H1 (cell line): ENCODE data around the gene HRCT1. TPM values are rescaled to one million over a fixed set of nuclear protein-coding genes. Genes with fewer than 3 reads are reported as not detected.

Experiments used
- CTCF ChIA-PET: fragments of 300-600 bp; sonication (Branson Sonifier 250); formaldehyde crosslinking; loops from one replicate; lab custom pipeline; 2021; ENCODE audit not compliant: partially characterized antibody; lab: Charles Lee
- POLR2A ChIA-PET: fragments of 300-600 bp; sonication (Branson Sonifier 250); formaldehyde crosslinking; loops from one replicate; lab custom pipeline; 2021; ENCODE audit warnings: inconsistent platforms; ENCODE audit not compliant: partially characterized antibody; lab: Charles Lee
- DNase-seq, 2 experiments: peaks; one replicate each; pipeline versions ENCODE4 v3.0.0 to v3.0.0-alpha.2; 2010 to 2022; ENCODE audit warnings: low spot score in 2 of 2, low read depth in 1 of 2, mixed read lengths in 1 of 2
- FAIRE-seq: peaks from 2 replicates; lab custom pipeline; 2011; peaks lifted over from hg19 to GRCh38; lab: Jason Lieb, UNC
- H2AFZ ChIP-seq: 2 replicates; pipeline ENCODE4 v1.8.1; 2012; ENCODE audit warnings: low read length, inconsistent platforms
- H2AK5ac ChIP-seq: 2 replicates; pipeline ENCODE4 v1.6.1; 2013; ENCODE audit warnings: low read depth, low read length
- H2BK120ac ChIP-seq: replicated peaks from 2 replicates; pipeline ENCODE3; 2013; ENCODE audit warnings: low read depth, low read length, inconsistent platforms
- H2BK12ac ChIP-seq: 2 replicates; pipeline ENCODE4 v1.6.1; 2013; ENCODE audit warnings: low read depth, low read length
- H2BK15ac ChIP-seq: 2 replicates; pipeline ENCODE4 v1.6.1; 2013; ENCODE audit warnings: low read length
- H2BK20ac ChIP-seq: 2 replicates; pipeline ENCODE4 v1.6.1; 2013; ENCODE audit warnings: low read length
- H2BK5ac ChIP-seq: 2 replicates; pipeline ENCODE4 v1.6.1; 2013; ENCODE audit warnings: low read depth, low read length
- H3K14ac ChIP-seq: 2 replicates; pipeline ENCODE4 v1.6.1; 2013; ENCODE audit warnings: inconsistent platforms; ENCODE audit not compliant: insufficient read length
- H3K18ac ChIP-seq: 2 replicates; pipeline ENCODE4 v1.6.1; 2013; ENCODE audit warnings: low read length; ENCODE audit errors: extremely low read depth
- H3K23ac ChIP-seq: 2 replicates; pipeline ENCODE4 v1.6.1; 2013; ENCODE audit warnings: inconsistent platforms; ENCODE audit not compliant: insufficient read length
- H3K23me2 ChIP-seq: 2 replicates; pipeline ENCODE4 v1.6.1; 2013; ENCODE audit warnings: low read depth, low read length
- H3K27ac ChIP-seq: 2 replicates; pipeline ENCODE4 v1.6.1; 2011; ENCODE audit warnings: low read depth, low read length, inconsistent platforms
- H3K27me3 ChIP-seq, 4 experiments: replicated peaks in 1 of 4; 1 replicate in 1 of 4; 2 replicates in 3 of 4; pipeline versions ENCODE4 v1.6.1 to v1.8.1; 2011 to 2013; ENCODE audit warnings: low read length in 3 of 4, mild to moderate bottlenecking in 3 of 4, inconsistent platforms in 2 of 4, mixed read lengths in 2 of 4, moderate library complexity in 1 of 4; ENCODE audit not compliant: control insufficient read depth in 3 of 4, insufficient read depth in 3 of 4; ENCODE audit errors: extremely low read depth in 1 of 4
- H3K36me3 ChIP-seq, 4 experiments: 2 replicates each; pipeline versions ENCODE4 v1.6.1 to v1.8.1; 2011 to 2013; ENCODE audit warnings: mild to moderate bottlenecking in 4 of 4, low read length in 3 of 4, moderate library complexity in 2 of 4, control low read depth in 1 of 4, inconsistent platforms in 1 of 4; ENCODE audit not compliant: insufficient read depth in 4 of 4, control insufficient read depth in 2 of 4
- H3K4ac ChIP-seq: replicated peaks from 2 replicates; pipeline ENCODE3; 2013; ENCODE audit warnings: low read length, low read depth, mixed read lengths, inconsistent platforms; ENCODE audit not compliant: insufficient read length
- H3K4me1 ChIP-seq, 4 experiments: replicated peaks in 1 of 4; 1 replicate in 1 of 4; 2 replicates in 3 of 4; pipeline versions ENCODE4 v1.6.1 to v1.8.1; 2011 to 2013; ENCODE audit warnings: low read length in 3 of 4, inconsistent platforms in 2 of 4, mixed read lengths in 1 of 4; ENCODE audit not compliant: insufficient read depth in 4 of 4, control insufficient read depth in 3 of 4
- H3K4me2 ChIP-seq, 2 experiments: 2 replicates each; pipeline versions ENCODE4 v1.6.1 to v1.8.1; 2011 to 2013; ENCODE audit warnings: low read depth in 2 of 2, low read length in 2 of 2, control low read depth in 1 of 2, inconsistent platforms in 1 of 2, mild to moderate bottlenecking in 1 of 2; ENCODE audit not compliant: insufficient read depth in 1 of 2
- H3K4me3 ChIP-seq, 4 experiments: fragments of 200-600, 300-600 bp in 1 of 4; sonication (generic), shearing (Covaris generic), sonication (Bioruptor Twin) in 1 of 4; 2 replicates each; pipeline versions ENCODE4 v1.5.1 to v1.8.1; 2011 to 2016; ENCODE audit warnings: low read length in 4 of 4, low read depth in 3 of 4, control low read depth in 2 of 4, inconsistent platforms in 2 of 4, mild to moderate bottlenecking in 2 of 4, mixed read lengths in 1 of 4, moderate library complexity in 1 of 4; ENCODE audit not compliant: insufficient read depth in 2 of 4; ENCODE audit errors: extremely low read depth in 1 of 4
- H3K56ac ChIP-seq: replicated peaks from 2 replicates; pipeline ENCODE3; 2013; ENCODE audit warnings: low read depth, mild to moderate bottlenecking, mixed read lengths, low read length, inconsistent platforms; ENCODE audit not compliant: insufficient read length
- H3K79me1 ChIP-seq: 2 replicates; pipeline ENCODE4 v1.6.1; 2013; ENCODE audit warnings: low read depth, low read length, control low read depth
- H3K79me2 ChIP-seq, 2 experiments: 2 replicates each; pipeline versions ENCODE4 v1.6.1 to v1.8.1; 2012 to 2013; ENCODE audit warnings: low read length in 2 of 2, mild to moderate bottlenecking in 2 of 2, inconsistent platforms in 1 of 2; ENCODE audit not compliant: insufficient read depth in 2 of 2, control insufficient read depth in 1 of 2
- H3K9ac ChIP-seq, 4 experiments: replicated peaks in 1 of 4; 1 replicate in 1 of 4; 2 replicates in 3 of 4; pipeline versions ENCODE4 v1.6.1 to v1.8.1; 2011 to 2013; ENCODE audit warnings: low read depth in 3 of 4, low read length in 3 of 4, control low read depth in 2 of 4, mild to moderate bottlenecking in 2 of 4, moderate library complexity in 2 of 4, inconsistent platforms in 1 of 4; ENCODE audit errors: extremely low read depth in 1 of 4
- H3K9me3 ChIP-seq, 2 experiments: 2 replicates each; pipeline versions ENCODE4 v1.6.1 to v1.8.1; 2012 to 2013; ENCODE audit warnings: mild to moderate bottlenecking in 2 of 2, moderate library complexity in 2 of 2, control low read depth in 1 of 2, inconsistent platforms in 1 of 2, low read depth in 1 of 2, low read length in 1 of 2, mixed read lengths in 1 of 2; ENCODE audit not compliant: insufficient read depth in 2 of 2
- H4K20me1 ChIP-seq, 2 experiments: replicated peaks in 1 of 2; 2 replicates each; pipeline versions ENCODE3 to v1.8.1; 2011 to 2013; ENCODE audit warnings: inconsistent platforms in 2 of 2, low read length in 2 of 2, mild to moderate bottlenecking in 1 of 2; ENCODE audit not compliant: insufficient read depth in 2 of 2, control insufficient read depth in 1 of 2
- H4K5ac ChIP-seq: 2 replicates; pipeline ENCODE4 v1.6.1; 2013; ENCODE audit warnings: low read length, low read depth, mixed read lengths, inconsistent platforms; ENCODE audit not compliant: insufficient read length
- H4K8ac ChIP-seq: 2 replicates; pipeline ENCODE4 v1.8.0; 2013; ENCODE audit warnings: mild to moderate bottlenecking, moderate library complexity, low read length, inconsistent platforms; ENCODE audit not compliant: insufficient read depth; ENCODE audit errors: extremely low read depth
- H4K91ac ChIP-seq: replicated peaks from 2 replicates; pipeline ENCODE3; 2013; ENCODE audit warnings: low read length, mixed read lengths, inconsistent platforms; ENCODE audit not compliant: insufficient read length
- CHD1 ChIP-seq: IDR thresholded peaks from 2 replicates; pipeline ENCODE4 v1.6.1; 2012; ENCODE audit warnings: low read depth, low read length, improper control_type of control experiment
- NANOG ChIP-seq: IDR thresholded peaks from 2 replicates; pipeline ENCODE4 v1.6.1; 2011; ENCODE audit warnings: low read length, low read depth, mild to moderate bottlenecking, inconsistent platforms; ENCODE audit not compliant: insufficient read depth, poor library complexity, severe bottlenecking
- PHF8 ChIP-seq: fragments of 200-600 bp; sonication (generic); conservative IDR thresholded peaks from 2 replicates; pipeline ENCODE4 v1.7.1; 2012; ENCODE audit warnings: low read depth, mild to moderate bottlenecking, inconsistent platforms, low read length, moderate library complexity
- POU5F1 ChIP-seq: IDR thresholded peaks from 2 replicates; pipeline ENCODE4 v1.6.1; 2011; ENCODE audit warnings: low read depth, mild to moderate bottlenecking, low read length, moderate library complexity
- SAP30 ChIP-seq: fragments of 300-600 bp; sonication (generic); IDR thresholded peaks from 2 replicates; pipeline ENCODE4 v1.7.1; 2012; ENCODE audit warnings: low read length, moderate library complexity, mild to moderate bottlenecking, inconsistent platforms; ENCODE audit not compliant: insufficient read depth, insufficient replicate concordance
- SP2 ChIP-seq: IDR thresholded peaks from 2 replicates; pipeline ENCODE4 v1.6.1; 2012; ENCODE audit warnings: mild to moderate bottlenecking, low read length, inconsistent platforms
- SUZ12 ChIP-seq: fragments of 200-600 bp; sonication (generic); IDR thresholded peaks from 2 replicates; pipeline ENCODE4 v1.6.1; 2012; ENCODE audit warnings: mild to moderate bottlenecking, inconsistent platforms, low read length, moderate library complexity, mixed read lengths
- USF2 ChIP-seq: IDR thresholded peaks from 2 replicates; pipeline ENCODE4 v1.6.1; 2011; ENCODE audit warnings: low read length, improper control_type of control experiment
- WGBS, 2 experiments: shearing (Covaris generic) in 1 of 2; methylation state at CpG; one replicate each; pipeline versions ENCODE4 v1.1.6 to v1.1.7; 2013 to 2015; ENCODE audit warnings: low lambda C conversion rate in 2 of 2, mixed read lengths in 2 of 2, inconsistent platforms in 1 of 2, low coverage in 1 of 2, missing lambda C conversion rate in 1 of 2; ENCODE audit not compliant: insufficient replicate concordance in 2 of 2, insufficient coverage in 1 of 2, insufficient read length in 1 of 2; ENCODE audit errors: extremely low coverage in 1 of 2, missing lambda C conversion rate in 1 of 2; 5-methylcytosine and 5-hydroxymethylcytosine counted together
- polyA plus RNA-seq, 7 experiments: library from polyadenylated mRNA; depleted of rRNA in 3 of 7; stranded (reverse) in 5 of 7; unstranded in 2 of 7; fragments of >200 nt in 5 of 7; fragments of 200-250 nt in 2 of 7; gene quantifications; 1 replicate in 5 of 7; 2 replicates in 1 of 7; 4 replicates in 1 of 7; pipeline versions ENCODE4 v1.2.1 to v1.2.3, GENCODE V29; 2011 to 2013; ENCODE audit warnings: missing spikeins in 2 of 7, mixed read lengths in 2 of 7
- total RNA-seq: library from RNA; stranded (reverse); fragmentation: NEBNext Ultra II Directional; extraction: Animal tissue kit (Norgen Biotek cat#: 25700); gene quantifications from 2 replicates; pipeline ENCODE4 v1.2.1, GENCODE V29; 2021

Gene HRCT1
- total and polyA plus RNA-seq, 2 of the 8 experiments (the other 6 are each of a cell fraction or from before 2014, with no cell fraction given): not detected

DNA sequence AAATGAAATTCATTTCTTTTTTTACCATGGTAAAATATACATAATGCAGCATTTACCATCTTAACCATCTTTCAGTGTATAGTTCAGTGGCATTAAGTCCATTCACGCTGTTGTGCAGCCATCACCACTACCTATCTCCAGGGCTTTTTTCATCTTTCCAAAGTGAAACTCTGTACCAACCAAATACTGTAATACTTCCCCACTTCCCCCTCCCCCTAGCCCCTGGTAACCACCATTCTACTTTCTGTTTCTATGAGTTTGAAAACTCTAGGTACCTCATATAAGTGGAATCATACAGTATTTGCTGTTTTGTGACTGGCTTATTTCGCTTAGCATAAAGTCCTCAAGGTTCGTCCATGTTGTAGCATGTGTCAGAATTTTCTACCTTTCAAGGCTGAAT is 26.7 kb downstream of the HRCT1 start:
- DNase-seq (no peak), FAIRE-seq (no peak)
- Histone ChIP-seq H3K9me3 (no peaks in the 10 kb centered on the region), H4K8ac (no peak overlapping the region), H2BK5ac (no peak overlapping the region), H4K5ac (no peak overlapping the region), H4K91ac (no peak overlapping the region), H3K18ac (no peak overlapping the region), H3K4ac (no peak overlapping the region), H3K36me3 (no peaks in the 10 kb centered on the region), H3K23ac (no peak overlapping the region), H3K56ac (no peak overlapping the region), H2AK5ac (no peak overlapping the region), H3K4me2 (no peak overlapping the region), H3K27ac (no peak overlapping the region), H2BK120ac (no peak overlapping the region), H2BK12ac (no peak overlapping the region), H3K79me2 (no peaks in the 10 kb centered on the region), H2BK15ac (no peak overlapping the region), H2BK20ac (no peak overlapping the region), H3K23me2 (no peaks in the 10 kb centered on the region), H3K14ac (no peak overlapping the region), H2AFZ (no peak overlapping the region), H3K79me1 (no peaks in the 10 kb centered on the region), H4K20me1 (no peaks in the 10 kb centered on the region), H3K4me3 (no peak overlapping the region), H3K27me3 (no peaks in the 10 kb centered on the region), H3K4me1 (no peaks in the 10 kb centered on the region), H3K9ac (no peak overlapping the region)
- ChIA-PET POLR2A (interaction anchor here (0.6 kb wide), 1 partner anchor 12 kb away, joined by 3 read pairs; no protein-coding TSS in a partner anchor), CTCF (interaction anchor here (1.2 to 5.7 kb wide), 2 partner anchors 12 to 121 kb away, joined by 3 to 24 read pairs; partner anchors contain the start of gene SPAG8)
- TF ChIP-seq USF2 (no peak), CHD1 (no peak), SP2 (no peak), SUZ12 (no peak), POU5F1 (no peak), NANOG (no peak), SAP30 (no peak), PHF8 (no peak)
- 92% methylated on average over 3 of the region's 3 CpGs; no CpG with 5 or more reads in 1 of the 2 experiments for WGBS, 2 experiments
